Putamen (tissue), 1 donor: ENCODE data around the gene EFCAB9.
"Not testable (repeated sequence)": the region's sequence is repeated elsewhere in the genome, so short reads cannot be mapped to it uniquely, and the experiment has no call there.

Experiments used
- DNase-seq: peaks from one replicate; pipeline ENCODE4 v3.0.0-alpha.2; 2016; ENCODE audit warnings: low spot score

EFCAB9 gene

DNA sequence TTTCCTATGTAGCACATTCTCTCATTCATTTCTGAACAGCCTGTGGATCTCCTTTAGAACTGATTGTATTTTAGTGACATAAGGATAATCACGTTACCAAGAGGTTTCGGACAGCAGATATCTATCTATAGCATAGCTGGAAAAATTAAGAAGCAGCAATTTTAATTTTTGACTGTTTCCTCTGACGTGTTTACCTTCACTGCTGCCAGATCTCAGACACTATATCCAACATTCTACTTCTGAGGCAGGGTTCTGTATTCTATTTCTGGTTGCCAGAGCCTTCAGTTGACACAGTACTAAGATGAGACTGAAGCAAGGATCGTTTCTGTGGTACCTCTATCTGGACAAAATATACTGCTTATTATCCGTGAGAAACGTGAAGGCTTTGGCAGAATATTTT is at the start of gene EFCAB9:
TSS of gene EFCAB9 (plus strand) at position 301 of the 400 bp plus-strand sequence. CDS start at position 302, 1 bp downstream.
- no peak for DNase-seq

DNA sequence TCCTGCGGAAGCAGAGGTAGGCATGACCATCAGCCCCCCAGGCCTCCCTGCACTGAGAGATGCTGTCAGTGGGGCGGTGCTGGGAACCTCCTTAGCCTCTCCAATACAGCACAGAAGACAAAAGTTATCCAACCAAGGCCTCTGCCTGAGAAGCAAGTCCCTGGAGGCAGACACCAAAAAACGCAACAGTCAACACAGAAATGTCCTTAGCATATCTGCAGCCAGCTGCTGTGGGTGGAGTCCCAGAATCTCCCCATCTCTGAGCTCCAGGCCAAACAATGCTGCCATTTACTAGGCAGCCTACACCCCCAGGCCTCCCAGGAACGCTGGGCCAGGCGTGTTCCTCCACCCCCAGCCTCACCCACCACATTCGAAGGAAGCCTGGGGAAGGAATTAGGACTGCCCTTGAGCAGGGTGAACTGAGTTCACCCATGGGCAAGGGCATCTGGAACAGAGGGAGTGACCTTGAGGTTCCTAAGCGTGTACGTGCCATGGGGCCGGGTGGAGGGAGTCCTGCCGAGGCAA is 49.6 kb upstream of the EFCAB9 start:
- peak; percentile 51 for DNase-seq

DNA sequence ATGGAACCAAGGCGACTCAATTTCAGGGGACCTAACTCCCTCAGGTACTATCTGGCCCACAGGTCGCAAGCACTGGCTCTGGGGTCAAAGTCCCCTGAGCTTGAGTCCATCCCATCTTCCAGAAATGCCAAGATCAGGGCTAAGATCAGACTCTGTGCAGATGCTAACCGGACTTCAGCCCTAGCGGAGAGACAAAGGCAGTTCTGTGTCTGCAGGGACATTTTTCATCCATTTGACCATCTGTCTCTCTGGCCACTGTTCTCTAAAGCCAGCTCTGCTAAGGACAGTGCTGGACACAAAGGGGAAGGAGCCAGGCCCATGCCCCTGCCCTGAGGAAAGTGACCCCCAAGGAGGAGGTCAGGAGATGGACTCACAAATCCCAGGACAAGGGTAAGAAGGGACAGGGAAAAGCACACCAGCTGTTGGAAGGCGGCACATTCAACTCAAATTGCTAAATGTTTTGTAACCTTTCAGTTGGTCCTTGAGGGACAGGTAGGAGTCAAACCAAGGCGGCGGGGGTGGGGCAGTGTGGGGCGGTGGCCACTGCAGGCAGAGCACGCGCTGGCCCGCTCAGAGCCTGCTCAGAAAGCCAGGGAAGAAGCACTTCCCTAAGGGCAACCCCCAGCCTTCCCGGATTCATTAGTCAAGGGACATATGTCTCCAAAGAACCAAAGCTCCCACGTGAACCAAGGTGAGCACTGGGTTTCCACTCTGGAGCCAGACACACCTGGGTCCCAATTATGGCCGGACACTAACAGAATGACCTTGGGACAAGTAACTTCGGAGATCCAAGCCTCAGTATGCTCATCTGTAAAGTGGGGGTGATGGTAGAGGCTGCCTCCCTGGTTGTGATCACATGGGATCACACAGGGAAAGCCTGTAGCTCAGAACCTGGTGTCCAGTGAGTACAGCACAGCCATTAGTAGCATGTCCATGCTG is 48.8 kb upstream of the EFCAB9 start:
- DNase-seq, result no peak

DNA sequence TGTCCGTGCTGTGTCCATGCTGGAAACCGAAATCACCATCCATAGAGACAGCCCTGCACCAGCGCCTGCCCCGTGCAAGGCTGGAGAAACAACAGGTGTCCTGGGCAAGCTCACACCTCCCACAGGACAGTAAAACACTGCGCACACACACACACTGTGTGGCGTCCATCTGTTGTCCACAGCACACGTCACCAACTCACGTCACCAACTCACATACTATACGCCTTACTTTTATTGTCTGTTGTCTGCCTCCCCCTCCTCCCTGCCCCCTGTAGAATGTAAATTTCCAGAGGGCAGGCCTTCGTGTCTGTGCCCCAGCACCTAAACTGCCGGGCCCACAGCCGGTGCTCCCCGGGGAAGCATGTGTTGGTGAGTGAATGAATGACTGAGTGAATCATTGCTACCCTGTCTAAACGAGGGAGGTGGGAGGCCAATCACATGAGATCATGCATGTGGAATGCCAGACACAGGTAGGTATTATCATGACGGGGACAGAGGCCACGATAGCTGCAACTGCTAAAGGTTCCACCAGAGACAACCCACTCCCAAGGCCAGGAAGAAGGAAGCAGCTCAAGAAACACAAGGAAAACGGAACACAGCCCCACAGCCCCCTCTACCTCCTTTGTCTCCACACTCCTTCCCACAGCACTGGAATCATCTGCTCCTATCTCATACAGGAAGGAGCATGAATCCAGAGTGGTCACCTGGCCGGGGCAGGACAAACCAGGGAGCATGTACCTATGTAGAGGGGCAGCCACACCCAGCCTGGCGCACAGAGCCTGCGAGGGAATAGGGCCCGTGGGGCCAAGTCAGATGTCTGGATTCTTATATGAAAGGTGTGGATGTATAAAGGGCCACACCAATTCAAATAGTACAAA is 47.9 kb upstream of the EFCAB9 start:
- DNase-seq, result no peak

DNA sequence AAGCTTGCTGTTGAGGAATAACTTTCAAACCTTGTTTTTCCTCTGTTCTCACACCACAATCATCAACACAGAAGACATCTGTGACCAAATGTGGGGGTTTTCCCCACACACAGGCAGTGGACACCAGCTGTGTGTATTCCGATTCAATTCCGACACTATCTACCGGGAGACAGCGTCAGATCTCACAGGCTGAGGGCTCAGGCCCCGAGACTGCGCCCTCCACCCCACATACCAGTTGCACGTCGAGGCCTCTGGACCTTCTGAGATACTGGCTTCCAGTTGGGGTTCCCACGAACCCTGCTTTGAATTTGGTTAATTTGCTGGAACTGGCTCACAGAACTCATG is 47.3 kb upstream of the EFCAB9 start:
- DNase-seq, result no peak

DNA sequence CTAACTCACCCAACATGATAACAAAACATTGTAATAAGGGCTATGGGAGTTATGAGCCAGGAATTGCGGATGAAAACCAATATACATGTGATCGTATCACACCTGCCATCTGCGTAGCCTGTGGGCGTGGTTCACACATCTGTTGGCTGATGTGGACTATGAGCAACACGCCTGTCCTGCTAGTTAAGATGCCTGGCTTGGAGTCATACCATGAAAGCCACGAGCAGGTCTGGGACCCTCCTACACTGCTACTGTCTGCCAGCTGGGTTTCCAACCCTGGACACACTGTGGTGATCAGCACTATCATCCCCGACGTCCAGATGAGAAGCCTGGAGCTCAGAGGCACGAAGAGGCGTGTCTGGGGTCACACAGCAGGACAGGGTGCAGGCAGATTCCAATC is 46.1 kb upstream of the EFCAB9 start:
- DNase-seq, result no peak

DNA sequence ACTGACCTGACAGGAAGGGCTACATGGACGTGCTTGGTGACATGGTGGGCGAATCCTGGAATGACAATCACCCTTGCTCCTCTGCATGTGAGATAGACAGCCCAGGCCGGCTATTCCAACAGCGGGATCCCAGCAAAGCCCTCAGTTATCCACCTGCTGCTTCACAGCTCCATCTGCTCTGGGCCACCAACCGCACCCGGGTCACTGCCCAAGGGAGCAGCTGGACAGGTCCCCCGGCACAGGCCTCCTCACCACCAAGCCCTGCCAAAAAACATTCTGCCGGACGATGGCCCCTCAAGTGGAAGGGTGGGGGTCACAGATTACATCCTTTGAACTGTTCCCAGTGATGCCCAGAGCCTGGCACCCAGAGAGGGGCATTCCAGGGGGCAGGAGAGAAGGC is 45.6 kb upstream of the EFCAB9 start:
- no peak for DNase-seq

DNA sequence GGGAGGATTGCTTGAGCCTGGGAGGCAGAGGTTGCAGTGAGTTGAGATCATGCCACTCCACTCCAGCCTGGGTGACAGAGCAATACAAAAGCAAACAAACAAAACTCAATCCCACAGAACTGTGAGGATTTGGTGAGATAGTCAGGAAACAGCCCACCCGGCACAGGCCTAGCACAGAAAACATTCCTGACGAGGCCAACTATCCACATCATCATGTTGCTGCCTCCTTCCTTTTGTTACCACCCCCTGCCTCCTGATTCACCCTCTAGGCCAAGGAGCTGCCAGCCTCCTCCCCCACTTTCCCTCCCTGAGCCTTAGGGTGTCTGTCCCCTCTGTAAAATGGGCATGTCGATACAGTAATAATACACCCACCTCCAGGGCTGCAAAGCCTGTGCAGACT is 44.9 kb upstream of the EFCAB9 start:
- no peak for DNase-seq

DNA sequence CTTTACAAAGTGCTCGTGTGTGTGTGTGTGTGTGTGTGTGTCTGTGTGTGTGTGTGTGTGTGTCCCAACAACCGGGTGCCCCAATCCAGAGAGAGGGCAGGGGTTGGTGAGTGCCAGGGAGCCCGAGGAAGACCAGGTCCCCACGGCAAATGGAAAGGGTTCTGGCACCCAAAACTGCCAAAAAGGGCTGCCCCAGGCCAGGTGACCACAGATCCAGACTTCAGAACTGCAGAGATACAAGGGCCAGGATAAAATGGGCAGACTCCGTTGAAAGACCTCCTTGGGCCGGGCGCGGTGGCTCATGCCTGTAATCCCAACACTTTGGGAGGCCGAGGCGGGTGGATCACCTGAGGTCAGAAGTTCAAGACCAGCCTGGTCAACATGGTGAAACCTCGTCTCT is 44.5 kb upstream of the EFCAB9 start:
- DNase-seq, result not testable (repeated sequence)

DNA sequence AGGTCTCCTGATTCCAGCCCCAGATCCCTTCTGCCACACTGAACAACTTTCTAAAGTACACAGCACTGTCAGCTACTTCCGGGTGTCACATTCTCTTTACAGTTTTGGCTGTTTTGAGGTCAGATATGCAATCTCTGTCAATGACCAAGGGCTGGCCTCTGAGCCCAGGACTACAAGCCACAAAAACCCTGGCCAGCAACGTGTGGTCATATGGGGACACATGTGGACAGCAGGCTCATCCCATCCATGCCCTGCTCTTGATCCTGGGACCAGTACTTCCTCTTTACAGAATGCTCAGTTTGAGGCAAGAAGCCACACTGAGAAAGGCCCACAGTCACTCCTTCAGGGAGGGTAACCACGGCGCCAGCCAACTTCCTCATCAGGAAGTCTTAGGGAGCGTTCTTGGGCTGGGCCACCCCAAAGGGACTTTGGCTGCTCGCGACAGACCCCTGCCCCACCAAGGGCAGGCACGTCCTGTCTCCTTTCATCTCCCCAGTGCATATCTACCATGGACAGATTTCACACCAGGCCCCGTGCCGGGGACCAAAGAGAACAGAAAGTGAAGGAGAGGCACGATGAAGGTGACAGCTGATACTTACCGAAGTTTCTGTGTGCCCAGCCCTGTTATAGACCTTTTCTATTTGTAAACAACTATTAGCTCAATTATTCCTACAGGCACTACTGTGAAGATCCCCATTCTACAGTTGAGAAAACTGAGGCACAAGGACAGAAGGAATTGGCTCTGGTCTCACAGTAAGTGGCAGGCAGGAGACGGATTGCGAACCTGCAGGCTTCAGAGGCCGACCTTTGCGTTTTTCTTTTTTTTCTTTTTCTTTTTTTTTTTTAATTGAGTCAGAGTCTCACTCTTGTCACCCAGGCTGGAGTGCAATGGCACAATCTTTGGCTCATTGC is 43.2 kb upstream of the EFCAB9 start:
- DNase-seq, result no peak

DNA sequence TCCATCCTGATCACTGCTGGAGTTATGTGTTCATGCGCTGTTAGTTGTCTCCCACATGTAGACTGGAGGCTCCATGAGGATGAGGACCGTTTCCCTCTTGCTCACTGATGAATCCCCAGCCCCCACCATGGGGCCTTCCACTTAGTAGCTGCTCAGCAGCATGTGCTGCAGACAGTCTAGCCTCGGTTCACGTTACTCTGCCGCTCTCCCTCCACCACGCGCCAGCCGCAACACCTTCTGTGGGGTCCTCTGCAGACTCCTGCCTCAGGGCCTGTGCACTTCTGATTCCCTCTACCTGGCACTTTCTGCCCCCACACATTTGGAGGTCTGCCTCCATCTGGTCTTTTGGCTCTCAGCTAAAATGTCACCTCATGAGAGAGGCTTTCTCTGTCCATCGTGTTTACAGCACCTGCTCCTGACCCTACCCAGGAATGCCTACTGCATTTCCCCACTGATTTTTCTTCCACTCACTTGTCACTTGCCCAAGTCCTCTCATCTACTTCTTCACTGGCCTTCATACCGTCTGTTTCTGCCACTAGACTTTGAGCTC is 42.2 kb upstream of the EFCAB9 start:
- no peak for DNase-seq

DNA sequence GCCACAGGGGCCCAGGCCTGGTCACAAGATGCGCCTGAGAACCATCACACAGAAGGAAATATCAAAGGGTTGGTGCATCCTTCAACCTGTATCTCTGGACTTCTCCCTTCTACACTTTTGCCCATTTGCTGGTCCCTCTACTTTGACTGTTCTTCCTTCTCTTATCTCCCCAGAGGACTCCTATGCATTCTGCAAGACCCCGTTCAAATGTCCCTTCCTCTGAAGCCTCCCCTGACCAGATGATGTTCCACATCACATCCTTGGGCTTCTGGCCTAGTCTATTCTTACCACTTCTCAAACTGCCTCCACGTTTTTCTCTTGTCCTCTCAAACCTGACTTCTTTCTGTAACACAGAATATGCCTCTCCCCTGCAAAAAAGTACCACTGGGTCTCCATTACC is 40.3 kb upstream of the EFCAB9 start:
- no peak for DNase-seq

DNA sequence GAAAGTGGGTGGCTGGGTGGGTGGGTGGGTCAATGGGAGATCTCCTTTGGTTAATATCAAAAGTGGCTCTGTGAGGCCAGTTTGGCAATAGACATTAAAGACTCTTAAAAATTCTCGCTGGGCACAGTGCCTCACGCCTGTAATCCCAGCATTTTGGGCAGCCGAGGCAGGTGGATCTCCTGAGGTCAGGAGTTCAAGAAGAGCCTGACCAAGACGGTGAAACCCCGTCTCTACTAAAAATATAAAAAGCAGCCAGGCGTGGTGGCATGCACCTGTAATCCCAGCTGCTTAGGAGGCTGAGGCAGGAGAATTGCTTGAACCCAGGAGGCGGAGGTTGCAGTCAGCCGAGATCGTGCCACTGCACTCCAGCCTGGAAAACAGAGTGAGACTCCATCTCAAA is 38.9 kb upstream of the EFCAB9 start:
- not testable (repeated sequence) for DNase-seq

DNA sequence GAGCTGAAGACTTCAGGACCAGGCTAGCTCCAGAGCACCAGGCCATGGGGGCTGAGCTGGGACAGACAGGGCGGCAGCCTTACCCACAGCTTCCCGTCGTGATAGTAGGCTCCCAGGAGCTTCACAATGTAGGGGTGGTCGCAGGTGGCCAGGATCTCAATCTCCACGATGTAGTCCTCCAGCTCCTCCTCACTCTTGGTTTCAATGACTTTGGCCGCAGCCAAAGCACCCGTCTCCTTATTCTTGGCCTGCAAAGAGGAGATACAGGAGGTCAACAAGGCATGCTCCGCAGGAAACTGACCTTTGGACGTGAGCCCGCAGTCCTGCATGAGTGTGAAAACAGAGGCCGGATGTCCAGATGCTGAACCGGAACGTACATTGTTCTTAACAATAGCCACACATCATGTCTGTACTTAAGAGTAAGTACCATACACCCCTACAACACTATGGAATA is 37.4 kb upstream of the EFCAB9 start:
- no peak for DNase-seq

DNA sequence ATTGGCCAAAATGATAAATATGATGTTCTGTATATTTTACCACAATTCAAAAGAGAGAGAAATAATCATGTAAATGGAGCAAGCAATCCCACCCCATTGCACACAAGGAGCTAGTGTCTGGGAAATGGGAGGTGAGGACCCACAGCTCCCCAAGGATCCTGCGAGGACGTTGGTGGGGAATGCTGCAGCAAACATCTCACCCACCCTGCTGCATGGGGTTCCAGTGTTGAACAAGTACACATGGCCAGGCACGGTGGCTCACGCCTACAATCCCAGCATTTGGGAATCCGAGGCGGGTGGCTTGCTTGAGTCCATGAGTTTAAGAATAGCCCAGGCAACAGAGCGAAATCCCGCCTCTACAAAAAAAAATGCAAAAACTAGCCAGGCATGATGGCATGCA is 35.0 kb upstream of the EFCAB9 start:
- no peak for DNase-seq

DNA sequence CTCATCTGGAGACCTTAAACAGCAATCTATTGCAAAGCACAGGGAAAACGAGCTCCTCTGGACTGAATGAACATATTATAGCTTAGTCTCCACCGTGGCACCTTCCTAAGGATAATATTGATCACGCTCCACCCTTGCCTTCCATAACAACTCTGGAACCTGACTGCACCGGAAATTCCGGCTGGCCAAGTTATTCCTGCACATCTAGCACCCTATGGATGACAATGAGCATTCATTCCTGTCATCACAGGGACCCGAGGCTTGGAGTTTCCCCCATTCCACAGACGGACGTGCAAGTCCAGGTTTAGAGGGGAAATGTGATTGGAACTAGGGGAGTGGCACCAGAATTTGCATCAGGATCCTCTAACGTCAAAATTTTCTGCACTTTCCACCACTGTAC is 33.5 kb upstream of the EFCAB9 start:
- DNase-seq, result no peak

DNA sequence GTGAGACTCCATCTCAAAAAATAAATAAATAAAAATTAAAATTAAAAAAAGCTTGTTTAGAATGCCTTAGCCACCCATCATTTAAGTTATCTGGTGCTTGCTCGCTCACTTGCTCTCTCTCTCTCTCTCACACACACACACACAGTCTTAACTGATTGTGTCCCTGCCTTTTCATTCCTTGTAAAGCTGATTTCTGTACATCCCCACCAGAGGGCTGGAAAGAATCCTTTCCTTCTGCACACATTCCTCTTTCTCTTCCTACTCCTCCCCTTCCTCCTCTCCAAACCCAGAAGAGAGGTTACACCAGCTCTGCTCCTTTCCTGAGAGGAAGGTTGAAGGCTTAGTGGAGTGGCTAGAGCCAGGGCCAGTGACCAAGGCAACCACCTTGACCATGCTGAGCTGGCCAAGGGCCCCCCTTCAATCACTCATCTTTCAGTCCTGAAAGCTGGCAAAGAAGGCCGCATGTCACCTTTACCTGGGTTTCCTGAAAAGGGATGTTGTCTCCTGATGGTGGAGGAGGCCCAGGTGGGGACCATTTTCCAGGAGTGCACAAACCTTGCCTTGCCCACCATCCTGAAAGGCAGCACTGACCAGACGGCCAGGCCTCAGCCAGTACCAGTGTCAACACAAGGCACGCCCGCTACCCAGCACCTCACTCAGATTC is 31.5 kb upstream of the EFCAB9 start:
- DNase-seq, result no peak

DNA sequence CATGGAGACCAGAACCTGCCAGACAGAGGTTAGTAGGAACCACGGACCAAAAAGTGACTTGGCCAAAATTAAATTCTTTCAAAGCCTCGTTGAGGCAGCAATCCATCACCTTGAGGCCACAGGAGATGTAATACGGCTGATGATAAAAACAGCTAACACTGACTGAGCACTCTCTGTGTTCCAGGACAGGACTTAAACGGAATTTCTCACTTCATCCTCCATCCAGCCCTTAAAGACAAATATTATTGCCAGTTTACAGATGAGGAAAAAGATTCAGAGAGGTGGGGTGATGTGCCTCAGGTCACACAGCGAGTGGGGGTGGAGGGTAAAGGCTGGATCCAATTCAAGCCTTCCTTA is 31.0 kb upstream of the EFCAB9 start:
- DNase-seq, result no peak

DNA sequence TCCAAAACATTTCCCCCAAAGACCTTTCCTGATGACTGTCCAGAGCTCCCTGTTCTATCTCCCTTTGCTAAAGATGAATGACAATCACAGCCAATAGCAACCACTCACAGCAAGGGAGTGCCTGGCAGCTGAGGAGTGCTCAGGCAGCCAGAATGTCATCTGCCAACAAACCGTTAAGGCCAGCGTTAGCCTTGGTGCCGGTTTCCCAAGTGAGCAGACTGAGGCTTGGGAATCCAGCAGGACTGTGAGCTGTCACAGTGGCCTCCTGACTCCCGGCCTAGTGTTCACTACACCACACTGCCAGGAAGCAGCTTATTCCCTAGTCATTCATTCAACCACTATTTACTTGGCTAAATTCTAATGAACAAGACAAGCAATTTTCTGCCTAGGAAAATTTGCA is 30.6 kb upstream of the EFCAB9 start:
- no peak for DNase-seq

DNA sequence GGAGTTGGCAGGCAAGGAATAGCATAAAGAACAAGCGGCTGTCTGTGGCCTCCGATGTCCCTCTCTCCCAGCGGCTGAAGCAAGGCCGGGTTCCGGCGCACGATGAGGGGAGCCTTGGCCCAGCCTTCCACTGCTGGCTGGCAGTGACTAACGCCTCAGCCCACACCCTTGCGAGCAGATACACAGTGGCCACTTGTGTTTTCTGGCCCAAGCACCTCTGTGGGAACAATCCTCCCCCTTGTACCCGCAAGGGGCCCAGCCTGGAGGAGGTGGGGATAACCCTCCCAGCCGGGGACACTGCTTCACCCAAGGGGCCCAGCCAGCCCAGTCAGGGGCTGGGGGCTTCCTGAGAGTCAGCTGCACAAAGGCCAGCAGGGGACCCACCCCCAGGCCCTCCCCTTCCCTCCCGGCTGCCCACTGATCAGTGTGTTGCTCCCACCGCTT is 29.2 kb upstream of the EFCAB9 start:
- DNase-seq, result peak; percentile 51

DNA sequence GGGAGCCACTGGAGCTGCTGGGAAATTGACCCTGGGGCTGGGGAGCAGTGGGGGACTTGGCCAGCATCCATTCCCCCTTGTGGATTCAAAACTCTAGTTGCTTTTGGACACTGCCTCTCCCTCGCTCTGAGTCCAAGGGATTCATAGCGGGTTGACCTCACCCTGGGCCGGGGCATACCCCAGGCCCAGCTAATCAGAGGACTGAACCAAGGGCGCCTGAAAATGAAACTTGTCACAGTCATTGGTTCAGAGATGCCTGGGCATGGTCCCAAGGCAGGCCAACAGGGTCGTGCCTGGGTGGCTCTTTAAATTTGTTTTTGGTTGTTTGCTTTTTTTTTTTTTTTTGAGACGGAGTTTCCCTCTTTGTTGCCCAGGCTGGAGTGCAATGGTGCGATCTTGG is 28.5 kb upstream of the EFCAB9 start:
- DNase-seq, result no peak
